ENCODE results near the gene RAPGEF3. TPM values are rescaled to one million over a fixed set of nuclear protein-coding genes. Genes with fewer than 3 reads are reported as not detected.

RAPGEF3 gene
- total and polyA plus RNA-seq, 2 of the 13 experiments (the other 11 are each of a cell fraction or from before 2014, with no cell fraction given) = 0.07 TPM

DNA sequence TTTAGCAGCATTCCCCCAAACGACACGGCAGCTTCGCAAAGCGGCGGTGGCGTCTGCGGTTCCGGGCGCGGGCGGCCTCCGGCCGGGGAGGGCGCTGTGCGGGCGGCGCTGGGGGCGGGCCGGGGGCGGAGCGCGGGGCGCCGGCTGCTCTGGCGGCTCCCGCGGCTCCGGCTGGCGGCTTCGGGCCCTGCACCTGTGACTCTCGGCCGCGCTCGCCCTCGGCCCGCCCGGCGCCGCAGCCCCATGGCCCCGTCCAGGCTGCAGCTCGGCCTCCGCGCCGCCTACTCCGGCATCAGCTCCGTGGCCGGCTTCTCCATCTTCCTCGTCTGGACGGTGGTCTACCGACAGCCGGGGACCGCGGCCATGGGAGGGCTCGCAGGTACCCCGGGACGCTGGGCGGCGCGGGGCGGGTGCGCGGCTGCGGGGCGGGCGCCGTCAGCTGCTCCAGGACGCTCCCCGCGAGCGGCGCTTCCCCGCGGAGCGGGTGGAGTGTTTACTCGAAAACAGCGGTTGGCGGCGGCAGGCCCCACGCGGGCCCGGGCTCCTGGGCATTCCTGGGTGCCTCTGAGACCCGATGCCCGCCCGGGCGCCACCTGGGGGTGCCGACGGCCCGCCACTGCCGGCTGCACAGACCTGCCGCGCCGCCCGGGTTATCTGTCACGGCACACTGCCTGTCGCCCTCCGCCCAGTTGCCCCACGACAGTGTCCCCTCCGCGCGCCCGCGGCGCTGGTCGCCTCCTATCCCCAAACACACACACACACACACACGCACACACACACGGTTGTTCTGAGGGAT, 14.6 kb upstream of the RAPGEF3 start, which contains the start of gene SLC48A1 (continued):
- TF ChIP-seq, protein P1, sequence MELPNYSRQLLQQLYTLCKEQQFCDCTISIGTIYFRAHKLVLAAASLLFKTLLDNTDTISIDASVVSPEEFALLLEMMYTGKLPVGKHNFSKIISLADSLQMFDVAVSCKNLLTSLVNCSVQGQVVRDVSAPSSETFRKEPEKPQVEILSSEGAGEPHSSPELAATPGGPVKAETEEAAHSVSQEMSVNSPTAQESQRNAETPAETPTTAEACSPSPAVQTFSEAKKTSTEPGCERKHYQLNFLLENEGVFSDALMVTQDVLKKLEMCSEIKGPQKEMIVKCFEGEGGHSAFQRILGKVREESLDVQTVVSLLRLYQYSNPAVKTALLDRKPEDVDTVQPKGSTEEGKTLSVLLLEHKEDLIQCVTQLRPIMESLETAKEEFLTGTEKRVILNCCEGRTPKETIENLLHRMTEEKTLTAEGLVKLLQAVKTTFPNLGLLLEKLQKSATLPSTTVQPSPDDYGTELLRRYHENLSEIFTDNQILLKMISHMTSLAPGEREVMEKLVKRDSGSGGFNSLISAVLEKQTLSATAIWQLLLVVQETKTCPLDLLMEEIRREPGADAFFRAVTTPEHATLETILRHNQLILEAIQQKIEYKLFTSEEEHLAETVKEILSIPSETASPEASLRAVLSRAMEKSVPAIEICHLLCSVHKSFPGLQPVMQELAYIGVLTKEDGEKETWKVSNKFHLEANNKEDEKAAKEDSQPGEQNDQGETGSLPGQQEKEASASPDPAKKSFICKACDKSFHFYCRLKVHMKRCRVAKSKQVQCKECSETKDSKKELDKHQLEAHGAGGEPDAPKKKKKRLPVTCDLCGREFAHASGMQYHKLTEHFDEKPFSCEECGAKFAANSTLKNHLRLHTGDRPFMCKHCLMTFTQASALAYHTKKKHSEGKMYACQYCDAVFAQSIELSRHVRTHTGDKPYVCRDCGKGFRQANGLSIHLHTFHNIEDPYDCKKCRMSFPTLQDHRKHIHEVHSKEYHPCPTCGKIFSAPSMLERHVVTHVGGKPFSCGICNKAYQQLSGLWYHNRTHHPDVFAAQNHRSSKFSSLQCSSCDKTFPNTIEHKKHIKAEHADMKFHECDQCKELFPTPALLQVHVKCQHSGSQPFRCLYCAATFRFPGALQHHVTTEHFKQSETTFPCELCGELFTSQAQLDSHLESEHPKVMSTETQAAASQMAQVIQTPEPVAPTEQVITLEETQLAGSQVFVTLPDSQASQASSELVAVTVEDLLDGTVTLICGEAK (IDR thresholded peaks at IDR 0.05) = no peak
- TF ChIP-seq, protein P1 (CRISPR knock-in tag; IDR thresholded peaks at IDR 0.05) = 0 out of 2 replicates have a peak, but pooled peaks have one; percentile 15
- TF ChIP-seq ZNF766 (CRISPR knock-in tag; IDR thresholded peaks at IDR 0.05; ENCODE audit: borderline replicate concordance) = no peak
- no peak for TF ChIP-seq ZNF282 (IDR thresholded peaks at IDR 0.05; ENCODE audit: partially characterized antibody)
- no peak for TF ChIP-seq U2AF1 (optimal IDR thresholded peaks at IDR 0.05; ENCODE audit: low read depth, low read length)
- TF ChIP-seq LCORL (IDR thresholded peaks at IDR 0.05) = no peak
- TF ChIP-seq LCORL (CRISPR knock-in tag; IDR thresholded peaks at IDR 0.05) = no peak
- 0 out of 2 replicates have a peak, but pooled peaks have one; percentile 28 for TF ChIP-seq ZMAT3 (CRISPR knock-in tag; conservative IDR thresholded peaks at IDR 0.05)
- no peak for TF ChIP-seq ZNF530 (CRISPR knock-in tag; IDR thresholded peaks at IDR 0.05; ENCODE audit: low read depth)
- TF ChIP-seq FOXO1 (CRISPR knock-in tag; IDR thresholded peaks at IDR 0.05) = no peak
- TF ChIP-seq REXO4 (CRISPR knock-in tag; IDR thresholded peaks at IDR 0.05; ENCODE audit: borderline replicate concordance) = no peak
- TF ChIP-seq NCOA5 (CRISPR knock-in tag; IDR thresholded peaks at IDR 0.05) = no peak
- no peak for TF ChIP-seq MAZ (IDR thresholded peaks at IDR 0.05; ENCODE audit: borderline replicate concordance, low read depth, low read length)
- peak; percentile 47 for TF ChIP-seq MAZ (CRISPR knock-in tag; IDR thresholded peaks at IDR 0.05; ENCODE audit: low read depth)
- TF ChIP-seq NAIF1 (CRISPR knock-in tag; IDR thresholded peaks at IDR 0.05; ENCODE audit: borderline replicate concordance) = no peak
- TF ChIP-seq, protein P2, sequence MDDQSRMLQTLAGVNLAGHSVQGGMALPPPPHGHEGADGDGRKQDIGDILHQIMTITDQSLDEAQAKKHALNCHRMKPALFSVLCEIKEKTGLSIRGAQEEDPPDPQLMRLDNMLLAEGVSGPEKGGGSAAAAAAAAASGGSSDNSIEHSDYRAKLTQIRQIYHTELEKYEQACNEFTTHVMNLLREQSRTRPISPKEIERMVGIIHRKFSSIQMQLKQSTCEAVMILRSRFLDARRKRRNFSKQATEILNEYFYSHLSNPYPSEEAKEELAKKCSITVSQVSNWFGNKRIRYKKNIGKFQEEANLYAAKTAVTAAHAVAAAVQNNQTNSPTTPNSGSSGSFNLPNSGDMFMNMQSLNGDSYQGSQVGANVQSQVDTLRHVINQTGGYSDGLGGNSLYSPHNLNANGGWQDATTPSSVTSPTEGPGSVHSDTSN (CRISPR knock-in tag; IDR thresholded peaks at IDR 0.05; ENCODE audit: borderline replicate concordance) = no peak
- TF ChIP-seq ZNF34 (CRISPR knock-in tag; IDR thresholded peaks at IDR 0.05; ENCODE audit: borderline replicate concordance) = no peak
- no peak for TF ChIP-seq THAP11 (CRISPR knock-in tag; IDR thresholded peaks at IDR 0.05)
- no peak for TF ChIP-seq KLF13 (CRISPR knock-in tag; IDR thresholded peaks at IDR 0.05)
- TF ChIP-seq, protein P3, sequence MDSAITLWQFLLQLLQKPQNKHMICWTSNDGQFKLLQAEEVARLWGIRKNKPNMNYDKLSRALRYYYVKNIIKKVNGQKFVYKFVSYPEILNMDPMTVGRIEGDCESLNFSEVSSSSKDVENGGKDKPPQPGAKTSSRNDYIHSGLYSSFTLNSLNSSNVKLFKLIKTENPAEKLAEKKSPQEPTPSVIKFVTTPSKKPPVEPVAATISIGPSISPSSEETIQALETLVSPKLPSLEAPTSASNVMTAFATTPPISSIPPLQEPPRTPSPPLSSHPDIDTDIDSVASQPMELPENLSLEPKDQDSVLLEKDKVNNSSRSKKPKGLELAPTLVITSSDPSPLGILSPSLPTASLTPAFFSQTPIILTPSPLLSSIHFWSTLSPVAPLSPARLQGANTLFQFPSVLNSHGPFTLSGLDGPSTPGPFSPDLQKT (CRISPR knock-in tag; IDR thresholded peaks at IDR 0.05; ENCODE audit: borderline replicate concordance) = no peak
